Measurements from ENCODE around the gene COL18A1. TPM values are rescaled to one million over a fixed set of nuclear protein-coding genes. Genes with fewer than 3 reads are reported as not detected.
"Not testable (repeated sequence)": the region's sequence is repeated elsewhere in the genome, so short reads cannot be mapped to it uniquely, and the experiment has no call there.

Gene COL18A1
- total RNA-seq, 3 donors from 2014 or later (not counting 1 experiment from before 2014, with no cell fraction given), result 12.3 to 22.3 (median 12.7) TPM

DNA sequence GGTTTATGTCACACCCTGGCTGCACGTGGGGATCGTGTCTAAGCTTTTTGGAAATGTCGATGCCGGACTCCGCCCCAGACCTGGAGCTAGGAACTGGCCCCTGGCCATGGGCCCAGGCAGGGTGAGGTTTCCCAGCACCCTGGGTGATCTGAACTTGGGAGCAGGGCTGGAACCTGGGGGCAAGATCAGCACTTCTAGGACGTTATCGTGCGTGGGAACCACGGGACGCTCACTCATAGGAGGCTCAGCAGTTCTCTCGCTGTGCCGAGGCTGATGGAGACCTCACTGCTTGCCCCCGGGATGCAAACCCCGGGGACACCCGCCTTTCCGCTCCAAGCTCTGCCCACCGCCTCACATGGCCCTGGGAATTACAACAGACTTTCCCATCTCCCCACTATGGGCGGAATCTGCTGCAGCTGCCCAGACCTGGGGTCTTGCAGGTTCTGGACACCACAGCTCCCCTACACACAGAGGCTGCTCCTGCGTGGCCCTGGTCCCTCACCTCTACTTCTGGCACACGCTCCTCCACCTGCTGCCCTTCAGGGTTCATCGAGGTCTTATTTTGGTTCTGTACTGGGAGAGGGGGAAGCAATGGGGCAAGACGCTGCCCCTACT is 35.9 kb downstream of the COL18A1 start:
- H3K27me3 ChIP-seq (ENCODE audit: control insufficient read depth, insufficient read depth, low read length), result no peaks in the 10 kb centered on the region
- H3K9me3 Mint-ChIP-seq, result no peaks in the 10 kb centered on the region
- intact Hi-C loops (cut with micrococcal nuclease), result loop anchor here (5.0 kb wide), 1 partner anchor 494 kb away; no protein-coding TSS in a partner anchor
- no peaks in the 10 kb centered on the region for H3K36me3 Mint-ChIP-seq
- no peak for ATAC-seq
- no peak for DNase-seq
- no peaks in the 10 kb centered on the region for H3K36me3 ChIP-seq (ENCODE audit: control insufficient read depth, insufficient read depth, low read length)
- H3K27ac ChIP-seq (ENCODE audit: low read length), result no peak overlapping the region
- no peak overlapping the region for H3K27ac Mint-ChIP-seq
- TF ChIP-seq, protein P1, sequence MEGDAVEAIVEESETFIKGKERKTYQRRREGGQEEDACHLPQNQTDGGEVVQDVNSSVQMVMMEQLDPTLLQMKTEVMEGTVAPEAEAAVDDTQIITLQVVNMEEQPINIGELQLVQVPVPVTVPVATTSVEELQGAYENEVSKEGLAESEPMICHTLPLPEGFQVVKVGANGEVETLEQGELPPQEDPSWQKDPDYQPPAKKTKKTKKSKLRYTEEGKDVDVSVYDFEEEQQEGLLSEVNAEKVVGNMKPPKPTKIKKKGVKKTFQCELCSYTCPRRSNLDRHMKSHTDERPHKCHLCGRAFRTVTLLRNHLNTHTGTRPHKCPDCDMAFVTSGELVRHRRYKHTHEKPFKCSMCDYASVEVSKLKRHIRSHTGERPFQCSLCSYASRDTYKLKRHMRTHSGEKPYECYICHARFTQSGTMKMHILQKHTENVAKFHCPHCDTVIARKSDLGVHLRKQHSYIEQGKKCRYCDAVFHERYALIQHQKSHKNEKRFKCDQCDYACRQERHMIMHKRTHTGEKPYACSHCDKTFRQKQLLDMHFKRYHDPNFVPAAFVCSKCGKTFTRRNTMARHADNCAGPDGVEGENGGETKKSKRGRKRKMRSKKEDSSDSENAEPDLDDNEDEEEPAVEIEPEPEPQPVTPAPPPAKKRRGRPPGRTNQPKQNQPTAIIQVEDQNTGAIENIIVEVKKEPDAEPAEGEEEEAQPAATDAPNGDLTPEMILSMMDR (IDR thresholded peaks at IDR 0.05), result no peak
- H3K27me3 Mint-ChIP-seq (ENCODE audit: low read depth in 2 of 2), result peaks cover 7 to 13% of the 10 kb centered on the region in 2 donors
- H3K4me1 ChIP-seq (ENCODE audit: control insufficient read depth, insufficient read depth, low read length), result peaks cover 9% of the 10 kb centered on the region
- 94% methylated on average over 22 of the region's 22 CpGs for WGBS (ENCODE audit: insufficient coverage)
- peaks cover 8 to 15% of the 10 kb centered on the region in 2 donors for H3K4me1 Mint-ChIP-seq
- no peak overlapping the region for H3K4me3 ChIP-seq (ENCODE audit: low read length)
- no peak overlapping the region for H3K4me3 Mint-ChIP-seq
- no peaks in the 10 kb centered on the region for H3K9me3 ChIP-seq (ENCODE audit: control insufficient read depth, insufficient read depth, low read length)

DNA sequence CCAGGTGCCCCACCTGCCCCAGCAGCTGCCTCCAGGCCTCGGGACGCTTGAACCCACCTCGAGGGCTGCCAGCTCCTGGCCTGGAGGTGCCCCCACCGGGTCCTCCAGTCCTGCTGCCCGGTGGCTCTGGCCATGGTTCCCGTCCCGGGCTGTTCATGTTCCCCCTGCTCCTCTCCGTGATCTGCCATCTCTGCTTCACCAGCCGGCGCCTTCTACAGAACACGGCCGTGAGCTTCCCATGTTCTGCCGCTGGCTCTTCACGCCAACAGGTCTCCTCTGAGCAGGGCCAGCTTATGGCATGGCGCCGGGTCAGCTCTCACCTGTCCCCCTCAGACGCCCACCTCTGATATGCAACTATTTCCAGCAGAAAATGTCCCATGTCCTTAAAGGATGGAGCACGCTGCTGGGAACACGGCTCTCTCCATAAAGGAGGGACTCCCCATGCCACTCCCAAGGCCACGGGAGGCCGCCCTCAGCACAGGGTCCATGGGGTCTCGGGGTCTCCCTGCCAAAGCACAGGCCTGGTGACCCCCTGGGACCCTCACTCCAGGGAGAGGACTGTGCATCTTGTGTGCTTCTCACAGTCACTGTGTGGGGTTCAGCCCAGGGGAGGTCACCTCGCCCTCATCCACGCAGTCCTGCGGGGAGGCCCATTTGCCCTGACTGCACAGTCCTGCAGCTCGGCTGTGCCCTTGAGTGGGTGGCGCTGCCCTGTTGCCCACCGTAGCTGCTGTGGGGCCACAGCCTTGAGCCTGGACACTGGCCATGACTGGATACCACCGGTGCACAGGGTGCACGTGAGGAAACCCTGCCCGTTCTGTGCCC is 36.7 kb downstream of the COL18A1 start:
- no peaks in the 10 kb centered on the region for H3K9me3 Mint-ChIP-seq
- no peaks in the 10 kb centered on the region for H3K36me3 Mint-ChIP-seq
- H3K27ac Mint-ChIP-seq, result no peak overlapping the region
- 92% methylated on average over 31 of the region's 31 CpGs for WGBS (ENCODE audit: insufficient coverage)
- DNase-seq (no peak), ATAC-seq (no peak)
- Histone ChIP-seq H3K36me3 (ENCODE audit: control insufficient read depth, insufficient read depth, low read length) (no peaks in the 10 kb centered on the region), H3K4me1 (ENCODE audit: control insufficient read depth, insufficient read depth, low read length) (peaks cover 9% of the 10 kb centered on the region), H3K27me3 (ENCODE audit: control insufficient read depth, insufficient read depth, low read length) (no peaks in the 10 kb centered on the region), H3K9me3 (ENCODE audit: control insufficient read depth, insufficient read depth, low read length) (no peaks in the 10 kb centered on the region), H3K4me3 (ENCODE audit: low read length) (no peak overlapping the region), H3K27ac (ENCODE audit: low read length) (no peak overlapping the region)
- H3K4me3 Mint-ChIP-seq, result no peak overlapping the region
- peaks cover 8 to 15% of the 10 kb centered on the region in 2 donors for H3K4me1 Mint-ChIP-seq
- TF ChIP-seq, protein P1 (IDR thresholded peaks at IDR 0.05), result no peak
- intact Hi-C loops (cut with micrococcal nuclease), result loop anchor here (5.0 kb wide), 1 partner anchor 494 kb away; no protein-coding TSS in a partner anchor
- peaks cover 7 to 17% of the 10 kb centered on the region in 2 donors for H3K27me3 Mint-ChIP-seq (ENCODE audit: low read depth in 2 of 2)

DNA sequence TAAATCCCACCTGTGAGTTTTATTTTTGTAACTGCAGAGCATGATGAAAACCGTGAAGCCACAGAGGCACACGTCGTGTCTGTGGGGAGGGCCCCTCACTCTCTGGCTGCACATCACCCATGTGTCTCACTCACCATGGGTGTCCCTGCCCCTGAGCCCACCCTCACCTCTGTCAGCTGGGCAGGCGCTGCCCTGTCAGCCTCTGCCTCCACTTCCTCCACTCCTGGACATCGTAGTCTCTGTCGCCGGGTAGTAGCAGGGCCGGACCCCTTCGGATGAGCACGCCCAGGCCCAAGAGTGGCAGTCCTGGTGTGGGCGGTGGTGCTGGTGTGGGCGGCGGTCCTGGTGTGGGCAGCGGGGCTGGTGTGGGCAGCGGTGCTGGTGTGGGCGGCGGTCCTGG is 37.3 kb downstream of the COL18A1 start:
- no peaks in the 10 kb centered on the region for H3K36me3 Mint-ChIP-seq
- Histone ChIP-seq H3K27ac (ENCODE audit: low read length) (no peak overlapping the region), H3K4me1 (ENCODE audit: control insufficient read depth, insufficient read depth, low read length) (peaks cover 9% of the 10 kb centered on the region), H3K4me3 (ENCODE audit: low read length) (no peak overlapping the region), H3K36me3 (ENCODE audit: control insufficient read depth, insufficient read depth, low read length) (no peaks in the 10 kb centered on the region), H3K9me3 (ENCODE audit: control insufficient read depth, insufficient read depth, low read length) (no peaks in the 10 kb centered on the region), H3K27me3 (ENCODE audit: control insufficient read depth, insufficient read depth, low read length) (no peaks in the 10 kb centered on the region)
- TF ChIP-seq, protein P1 (IDR thresholded peaks at IDR 0.05), result no peak
- no peaks in the 10 kb centered on the region for H3K9me3 Mint-ChIP-seq
- intact Hi-C loops (cut with micrococcal nuclease), result loop anchor here (5.0 kb wide), 1 partner anchor 495 kb away; no protein-coding TSS in a partner anchor
- peaks cover 9 to 22% of the 10 kb centered on the region in 2 donors for H3K27me3 Mint-ChIP-seq (ENCODE audit: low read depth in 2 of 2)
- H3K4me1 Mint-ChIP-seq, result peaks cover 8 to 15% of the 10 kb centered on the region in 2 donors
- DNase-seq, result no peak
- H3K27ac Mint-ChIP-seq, result no peak overlapping the region
- no peak for ATAC-seq
- 93% methylated on average over 16 of the region's 17 CpGs for WGBS (ENCODE audit: insufficient coverage)
- no peak overlapping the region for H3K4me3 Mint-ChIP-seq

DNA sequence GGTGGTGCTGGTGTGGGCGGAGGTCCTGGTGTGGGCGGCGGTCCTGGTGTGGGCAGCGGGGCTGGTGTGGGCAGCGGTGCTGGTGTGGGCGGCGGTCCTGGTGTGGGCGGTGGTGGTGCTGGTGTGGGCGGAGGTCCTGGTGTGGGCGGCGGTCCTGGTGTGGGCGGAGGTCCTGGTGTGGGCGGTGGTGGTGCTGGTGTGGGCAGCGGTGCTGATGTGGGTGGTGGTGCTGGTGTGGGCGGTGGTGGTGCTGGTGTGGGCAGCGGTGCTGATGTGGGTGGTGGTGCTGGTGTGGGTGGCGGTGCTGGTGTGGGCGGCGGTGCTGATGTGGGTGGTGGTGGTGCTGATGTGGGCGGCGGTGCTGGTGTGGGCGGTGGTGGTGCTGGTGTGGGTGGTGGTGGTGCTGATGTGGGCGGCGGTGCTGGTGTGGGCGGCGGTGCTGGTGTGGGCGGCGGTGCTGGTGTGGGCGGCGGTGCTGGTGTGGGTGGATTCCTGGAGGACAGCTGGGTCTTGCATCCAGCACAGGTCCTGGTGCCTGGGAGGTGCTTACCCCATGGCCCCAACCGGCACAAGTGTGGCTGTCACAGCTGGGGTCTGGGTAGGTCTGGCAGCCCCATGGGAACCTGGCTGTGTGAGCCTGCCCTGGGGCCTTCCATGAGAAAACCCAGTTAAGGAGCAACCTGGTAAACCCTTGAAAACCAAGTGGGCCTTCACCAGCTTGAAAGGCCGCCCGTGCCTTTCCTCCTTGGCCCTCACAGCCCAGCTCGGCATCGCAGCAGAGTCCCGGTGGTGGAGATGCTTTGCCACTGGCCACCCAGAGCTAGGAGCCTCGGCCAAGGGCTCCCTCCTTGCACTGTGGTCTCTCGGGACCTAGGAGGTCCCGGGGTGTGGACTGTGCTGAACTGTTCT is 38.0 kb downstream of the COL18A1 start:
- not testable (repeated sequence) for H3K36me3 ChIP-seq (ENCODE audit: control insufficient read depth, insufficient read depth, low read length); H3K9me3 ChIP-seq (ENCODE audit: control insufficient read depth, insufficient read depth, low read length); H3K27ac Mint-ChIP-seq; H3K4me1 ChIP-seq (ENCODE audit: control insufficient read depth, insufficient read depth, low read length); H3K27ac ChIP-seq (ENCODE audit: low read length); ATAC-seq; H3K4me3 Mint-ChIP-seq; H3K4me3 ChIP-seq (ENCODE audit: low read length); H3K27me3 ChIP-seq (ENCODE audit: control insufficient read depth, insufficient read depth, low read length); H3K9me3 Mint-ChIP-seq; H3K36me3 Mint-ChIP-seq; DNase-seq
- H3K27me3 Mint-ChIP-seq (ENCODE audit: low read depth in 2 of 2), result peaks cover 12 to 29% of the 10 kb centered on the region in 2 donors
- 93% methylated on average over 37 of the region's 39 CpGs for WGBS (ENCODE audit: insufficient coverage)
- intact Hi-C loops (cut with micrococcal nuclease), result loop anchor here (5.0 kb wide), 1 partner anchor 496 kb away; no protein-coding TSS in a partner anchor
- H3K4me1 Mint-ChIP-seq, result peaks cover 8 to 15% of the 10 kb centered on the region in 2 donors
